ENCODE measurements around the gene S100A11.
"Not testable (repeated sequence)": the region's sequence is repeated elsewhere in the genome, so short reads cannot be mapped to it uniquely, and the experiment has no call there.

S100A11 gene

DNA sequence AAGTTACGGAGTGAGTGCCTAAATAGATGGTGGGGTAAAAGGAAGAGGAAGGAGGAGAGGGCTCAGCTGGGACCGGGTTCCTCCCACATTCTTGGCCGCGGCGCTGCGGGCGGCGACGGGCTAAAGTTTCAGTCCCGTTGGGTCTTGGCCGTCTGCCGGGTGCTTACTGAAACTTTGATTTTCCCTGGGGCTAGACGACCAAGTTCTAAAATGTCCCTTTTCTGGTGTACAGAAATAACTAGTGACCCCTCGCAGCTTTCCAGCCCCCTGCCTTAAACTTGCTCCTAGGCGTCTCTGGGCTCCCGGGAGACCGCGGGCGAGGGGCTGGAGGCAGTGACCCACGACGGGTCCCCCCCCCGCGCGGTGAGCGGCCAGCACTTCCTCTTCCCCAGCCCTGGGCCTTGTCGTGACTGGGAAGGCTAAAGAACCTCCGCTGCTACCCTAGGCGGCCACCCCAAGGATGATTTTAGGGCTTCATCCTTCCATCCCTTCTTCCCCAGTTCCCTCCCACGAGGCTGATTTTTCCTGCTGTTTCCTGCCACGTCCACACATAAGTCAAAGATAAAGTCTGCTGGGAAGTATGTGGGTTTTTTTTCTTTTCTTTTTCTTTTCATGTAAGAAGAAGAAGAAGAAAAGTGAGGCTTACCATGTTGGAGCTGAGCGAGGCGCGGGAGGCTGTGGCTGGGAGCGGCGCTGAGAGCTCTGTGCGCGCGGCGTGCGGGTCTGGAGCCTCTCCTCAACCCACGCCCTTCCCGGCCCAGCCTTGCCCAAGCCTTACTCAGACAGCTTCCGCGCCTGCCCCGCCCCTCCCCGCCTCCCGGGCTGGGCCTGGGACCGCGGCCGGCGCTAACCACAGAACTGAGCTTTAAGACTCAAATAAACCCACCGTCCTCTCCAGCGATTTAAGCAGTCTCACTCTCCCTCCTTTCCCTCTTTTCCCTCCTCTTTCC is at the start of gene S100A11:
TSS of gene S100A11 (minus strand) at position 738 of the 950 bp plus-strand sequence. CDS start at position 649, 89 bp downstream.
- DNase-seq, result peak; percentile 88

- DNase-seq, result no peak
Measured at GRCh38 chr1:152084853-152085252, 48.0 kb upstream of the S100A11 start.

GRCh38 chr1:152081026-152081425 is 44.2 kb upstream of the S100A11 start:
- not testable (repeated sequence) for DNase-seq

DNA sequence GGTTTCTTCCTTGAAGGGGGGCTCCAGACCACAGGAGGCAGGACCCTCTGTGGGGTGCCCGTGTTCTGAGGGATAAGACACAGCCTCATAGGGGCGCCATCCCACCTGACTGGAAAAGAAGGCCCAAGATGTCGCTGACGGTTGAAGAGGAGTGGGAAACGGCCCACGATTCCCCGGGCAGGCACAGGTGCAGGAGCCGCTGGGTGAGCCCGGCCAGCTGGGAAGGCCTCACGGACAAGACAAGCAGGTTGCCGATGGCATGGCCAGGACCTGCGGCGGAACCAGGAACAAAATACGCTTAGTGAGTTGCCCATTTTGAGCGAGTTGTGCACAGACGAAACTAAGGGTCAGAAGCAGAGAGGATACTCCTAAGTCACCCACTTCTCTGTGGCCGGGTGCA is 43.7 kb upstream of the S100A11 start:
- DNase-seq, result not testable (repeated sequence)

DNA sequence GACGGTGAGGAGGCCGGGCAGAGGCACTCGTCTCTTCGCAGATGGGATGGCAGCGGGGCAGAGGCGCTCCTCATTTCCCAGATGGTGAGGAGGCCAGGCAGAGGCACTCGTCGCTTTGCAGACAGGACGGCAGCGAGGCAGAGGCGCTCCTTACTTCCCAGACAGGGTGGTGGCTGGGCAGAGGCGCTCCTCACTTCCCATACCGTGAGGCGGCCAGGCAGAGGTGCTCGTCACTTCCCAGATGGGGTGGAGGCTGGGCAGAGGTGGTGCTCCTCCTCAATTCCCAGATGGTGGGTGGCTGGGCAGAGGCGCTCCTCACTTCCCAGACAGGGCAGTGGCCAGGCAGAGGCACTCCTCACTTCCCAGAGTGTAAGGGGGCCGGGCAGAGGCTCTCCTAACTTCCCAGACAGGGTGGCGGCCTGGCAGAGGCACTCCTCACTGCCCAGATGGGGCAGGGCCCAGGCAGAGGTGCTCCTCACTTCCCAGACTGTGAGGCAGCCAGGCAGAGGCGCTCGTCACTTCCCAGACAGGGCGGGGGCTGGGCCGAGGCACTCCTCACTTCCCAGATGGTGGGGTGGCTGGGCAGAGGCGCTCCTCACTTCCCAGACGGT is 42.1 kb upstream of the S100A11 start:
- no peak for DNase-seq

DNA sequence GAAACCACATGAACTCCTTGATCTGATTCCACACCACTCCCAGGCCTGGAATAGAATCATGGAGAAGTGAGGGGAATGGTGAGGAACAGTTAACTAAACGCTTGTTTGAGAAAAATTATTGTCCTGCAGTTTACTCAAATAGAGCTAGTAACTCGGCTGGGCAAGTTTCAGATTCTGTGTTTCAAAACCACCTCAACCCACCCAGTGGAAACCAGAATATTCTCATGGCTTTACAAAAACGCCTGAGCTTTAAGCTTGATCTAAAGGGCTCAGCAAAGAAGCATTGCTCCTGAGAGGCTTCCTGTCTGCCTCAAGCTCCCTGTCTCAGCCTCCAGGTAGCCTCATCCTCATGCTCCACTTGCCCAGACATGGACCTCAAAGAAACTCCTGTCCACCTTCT is 35.5 kb upstream of the S100A11 start:
- no peak for DNase-seq

DNA sequence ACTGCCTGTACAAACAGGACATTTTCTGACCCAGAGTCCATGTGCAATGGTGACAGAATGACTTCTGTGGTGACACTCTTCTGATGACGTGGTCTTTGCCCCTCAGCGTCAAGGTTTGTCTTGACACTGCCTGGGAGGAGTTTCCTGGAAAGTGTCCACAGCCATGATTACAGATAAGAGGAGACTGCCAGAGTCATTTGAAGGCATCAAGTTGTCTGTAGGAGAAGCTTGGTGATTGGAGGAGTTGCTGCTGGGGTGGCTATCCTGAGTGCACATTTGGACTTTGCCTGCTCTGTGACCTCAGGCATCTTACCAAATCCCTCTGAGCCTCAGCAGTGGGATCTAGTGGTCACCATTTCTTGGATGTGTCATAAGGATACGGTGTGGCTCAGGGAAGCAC is 34.3 kb upstream of the S100A11 start:
- DNase-seq, result no peak

DNA sequence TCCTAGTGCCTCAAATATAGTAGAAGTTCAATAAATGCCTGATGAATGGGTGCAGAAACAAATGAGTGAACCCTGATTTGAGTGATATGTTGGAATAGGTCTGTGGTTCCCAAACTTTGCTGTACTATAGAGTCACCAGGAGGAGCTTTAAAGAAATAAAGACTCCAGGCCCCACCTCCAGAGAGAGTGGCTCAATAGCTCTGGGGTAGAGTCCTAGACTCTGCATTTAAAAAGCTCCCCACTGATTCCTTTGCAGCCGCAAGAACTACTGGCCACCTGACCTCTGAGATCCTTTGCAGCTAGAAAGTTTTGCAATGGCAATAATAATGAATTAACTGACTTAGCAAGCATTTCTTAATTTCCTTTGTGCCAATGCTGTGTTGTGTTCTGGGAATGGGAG is 31.1 kb upstream of the S100A11 start:
- DNase-seq, result no peak

DNA sequence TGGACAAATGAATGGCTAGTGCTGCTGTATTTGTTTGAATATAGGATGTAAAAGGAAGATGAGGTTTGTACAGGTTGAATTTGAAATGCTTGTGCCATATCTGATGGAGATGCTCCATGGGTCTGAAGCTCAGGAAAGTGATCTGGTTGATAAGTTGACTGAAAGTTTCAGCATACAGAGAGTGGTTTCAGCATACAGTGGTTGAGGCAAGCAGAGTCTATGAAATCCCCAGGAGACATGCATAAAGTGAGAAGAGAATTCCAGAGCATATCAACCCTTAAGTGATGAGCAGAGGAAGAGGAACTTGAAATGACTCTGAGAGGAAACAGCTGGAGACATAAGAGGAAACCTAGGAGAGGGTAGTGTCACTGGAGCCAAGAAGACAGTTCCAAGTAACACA is 30.3 kb upstream of the S100A11 start:
- DNase-seq, result no peak

DNA sequence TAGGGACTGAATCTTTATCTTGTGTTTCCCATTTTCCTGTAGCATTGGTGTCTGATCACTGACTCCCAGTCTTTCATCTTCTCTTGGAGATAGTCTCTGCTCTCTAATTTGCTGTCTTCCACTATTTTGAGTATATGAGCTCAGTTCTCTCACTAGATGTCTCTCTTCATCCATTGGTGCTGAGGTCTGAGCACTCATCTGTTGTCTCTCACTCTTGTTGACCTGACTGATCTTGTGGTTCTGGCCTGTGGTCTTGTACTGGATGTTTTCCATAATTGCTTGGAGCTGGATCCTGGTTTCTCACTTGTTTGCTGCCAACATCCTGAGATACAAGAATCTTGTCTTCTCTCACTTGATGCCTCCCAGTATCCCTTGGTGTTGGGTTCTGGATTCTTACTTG is 25.1 kb upstream of the S100A11 start:
- no peak for DNase-seq

DNA sequence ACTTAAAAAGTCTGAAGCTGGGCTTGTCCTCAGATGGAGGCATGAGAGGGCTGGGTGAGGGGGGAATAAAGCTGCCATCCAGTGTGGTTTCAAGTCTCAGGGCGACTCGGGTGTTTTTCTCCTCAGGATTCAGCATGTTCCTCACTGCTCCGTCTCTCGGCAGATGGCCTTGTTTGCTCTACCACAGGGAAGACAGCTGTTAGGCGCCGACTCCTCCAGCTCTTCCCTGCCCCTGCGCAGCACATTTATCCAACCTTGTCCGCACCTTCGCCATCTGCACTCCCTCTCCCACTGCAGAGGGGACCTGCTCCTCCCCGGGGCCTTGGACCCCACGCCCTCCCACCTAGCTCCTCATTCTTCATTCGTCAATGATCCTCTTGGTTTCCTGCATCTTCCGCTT is 16.6 kb upstream of the S100A11 start:
- peak; percentile 76 for DNase-seq

GRCh38 chr1:152052606-152053005 is 15.8 kb upstream of the S100A11 start:
- DNase-seq, result peak; percentile 94

DNA sequence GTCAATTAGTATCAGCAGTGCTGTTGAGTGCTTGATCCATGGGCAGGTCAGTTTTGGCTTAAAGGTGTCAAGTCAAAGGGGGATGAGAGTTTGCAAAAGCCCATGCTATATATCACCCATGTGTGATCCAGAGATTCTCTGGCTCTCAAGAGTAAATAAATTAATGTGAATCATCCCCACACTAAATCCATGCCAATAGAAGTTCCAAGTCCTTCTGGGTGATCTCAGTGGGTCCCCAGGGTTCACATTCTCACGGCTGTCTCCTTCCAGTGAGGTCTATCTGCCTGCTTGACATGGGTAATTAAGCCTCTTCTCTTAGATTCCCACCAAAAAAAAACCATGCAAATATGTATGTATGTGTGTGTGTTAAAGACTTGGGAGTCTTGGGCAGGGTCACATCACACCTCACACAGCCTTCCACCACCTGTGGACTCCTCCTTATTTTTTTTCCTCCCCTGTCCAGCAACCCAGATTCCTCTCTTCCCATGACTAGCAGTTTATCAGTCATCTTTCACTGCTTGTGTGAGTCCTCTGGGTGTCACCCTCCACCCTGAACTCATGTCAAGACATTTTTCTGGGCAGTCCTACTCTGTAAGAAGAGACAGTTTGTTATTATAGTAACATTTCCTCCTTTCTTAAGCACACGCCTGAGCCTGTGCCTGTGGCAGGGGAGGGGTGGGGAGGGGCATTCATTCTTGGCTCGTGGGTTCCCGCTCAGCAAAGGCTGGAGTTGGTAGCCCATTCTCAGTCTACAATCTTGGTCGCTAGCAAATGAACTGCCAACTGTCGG is 14.3 kb upstream of the S100A11 start:
- no peak for DNase-seq

- DNase-seq, result no peak
Measured at GRCh38 chr1:152049291-152050083, 12.7 kb upstream of the S100A11 start.

GRCh38 chr1:152048416-152049009 is 11.7 kb upstream of the S100A11 start:
- peak; percentile 93 for DNase-seq

DNA sequence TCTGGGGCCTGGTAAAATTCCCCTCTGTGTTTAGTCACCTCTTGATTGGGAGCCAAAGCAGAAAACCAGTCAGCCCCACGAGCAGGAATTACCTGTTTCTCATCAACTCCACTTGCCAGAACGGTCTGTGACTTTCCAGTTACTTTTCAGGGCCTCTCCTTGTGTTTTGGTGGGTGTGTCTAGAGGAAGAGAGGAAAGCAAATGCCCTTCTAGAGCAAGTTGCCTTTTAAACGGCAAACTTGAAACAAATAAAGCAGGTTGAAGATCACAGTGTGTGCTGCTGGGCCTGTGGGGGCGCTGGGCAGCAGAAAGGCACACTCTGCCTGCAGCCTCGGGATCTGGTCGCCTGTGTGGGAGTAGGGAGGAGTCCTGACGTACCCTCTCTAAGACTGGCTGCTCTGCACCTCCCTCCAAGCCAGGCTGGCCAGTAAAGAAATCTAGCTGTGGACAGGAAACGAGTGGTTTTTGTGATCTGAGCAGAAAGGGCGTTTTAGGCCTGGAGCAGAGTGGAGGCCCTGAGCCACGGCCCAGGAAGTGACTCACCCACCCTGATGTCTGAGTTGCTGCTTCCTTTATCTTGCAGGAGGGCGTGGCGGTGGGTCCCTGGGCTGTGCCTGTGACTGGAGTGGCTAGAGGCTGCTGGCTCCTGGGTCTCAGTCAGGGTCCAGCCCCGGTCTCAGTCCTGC is 11.1 kb upstream of the S100A11 start:
- peak; percentile 99 for DNase-seq

GRCh38 chr1:152047413-152047729 is 10.6 kb upstream of the S100A11 start:
- no peak for DNase-seq

GRCh38 chr1:152044386-152044785 is 7.6 kb upstream of the S100A11 start:
- no peak for DNase-seq

GRCh38 chr1:152043870-152044269 is 7.1 kb upstream of the S100A11 start:
- DNase-seq, result no peak

- no peak for DNase-seq
Measured at GRCh38 chr1:152042030-152042429, 5.2 kb upstream of the S100A11 start.

DNA sequence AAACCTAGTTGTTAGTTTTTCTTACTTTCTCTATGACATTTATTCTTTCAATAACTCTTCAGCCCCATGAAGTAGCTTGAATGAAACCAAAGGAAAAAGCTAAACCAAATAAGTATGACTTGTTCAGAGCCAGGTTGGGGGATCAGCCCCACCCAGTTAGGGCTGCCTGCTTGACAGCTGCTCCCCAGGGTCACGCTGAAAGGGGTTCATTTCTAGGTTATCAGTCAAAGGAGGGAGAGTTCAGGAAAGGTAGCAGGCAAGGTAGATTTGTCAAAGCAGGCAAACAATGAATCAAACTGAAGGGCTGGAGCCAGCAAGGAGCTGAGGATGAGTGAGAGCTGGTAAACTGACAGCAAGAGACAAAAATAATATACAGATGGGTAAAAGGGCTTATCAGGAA is 3.1 kb upstream of the S100A11 start:
- no peak for DNase-seq

DNA sequence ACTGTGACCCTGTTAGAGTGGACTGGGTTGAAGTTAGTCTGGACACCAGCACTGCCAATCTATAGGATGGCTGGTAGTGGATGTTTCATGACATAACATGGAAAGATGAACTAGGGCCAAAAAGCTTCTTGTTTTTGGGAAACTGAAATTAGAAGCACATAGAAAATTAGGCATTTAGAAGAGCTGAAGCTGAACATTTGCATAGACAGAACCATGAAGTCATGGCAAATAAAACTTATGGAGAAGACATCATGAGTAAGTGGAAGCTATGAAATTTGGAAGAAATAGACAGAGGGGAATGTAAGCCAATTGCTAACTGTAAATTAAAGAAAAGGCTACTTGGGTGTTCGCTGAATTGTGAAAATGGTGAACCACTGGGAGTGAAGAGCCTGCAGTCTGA is 2.7 kb upstream of the S100A11 start:
- DNase-seq, result no peak

All from DMS53 (cell line).